ENCODE results near the gene PSENEN.

DNA sequence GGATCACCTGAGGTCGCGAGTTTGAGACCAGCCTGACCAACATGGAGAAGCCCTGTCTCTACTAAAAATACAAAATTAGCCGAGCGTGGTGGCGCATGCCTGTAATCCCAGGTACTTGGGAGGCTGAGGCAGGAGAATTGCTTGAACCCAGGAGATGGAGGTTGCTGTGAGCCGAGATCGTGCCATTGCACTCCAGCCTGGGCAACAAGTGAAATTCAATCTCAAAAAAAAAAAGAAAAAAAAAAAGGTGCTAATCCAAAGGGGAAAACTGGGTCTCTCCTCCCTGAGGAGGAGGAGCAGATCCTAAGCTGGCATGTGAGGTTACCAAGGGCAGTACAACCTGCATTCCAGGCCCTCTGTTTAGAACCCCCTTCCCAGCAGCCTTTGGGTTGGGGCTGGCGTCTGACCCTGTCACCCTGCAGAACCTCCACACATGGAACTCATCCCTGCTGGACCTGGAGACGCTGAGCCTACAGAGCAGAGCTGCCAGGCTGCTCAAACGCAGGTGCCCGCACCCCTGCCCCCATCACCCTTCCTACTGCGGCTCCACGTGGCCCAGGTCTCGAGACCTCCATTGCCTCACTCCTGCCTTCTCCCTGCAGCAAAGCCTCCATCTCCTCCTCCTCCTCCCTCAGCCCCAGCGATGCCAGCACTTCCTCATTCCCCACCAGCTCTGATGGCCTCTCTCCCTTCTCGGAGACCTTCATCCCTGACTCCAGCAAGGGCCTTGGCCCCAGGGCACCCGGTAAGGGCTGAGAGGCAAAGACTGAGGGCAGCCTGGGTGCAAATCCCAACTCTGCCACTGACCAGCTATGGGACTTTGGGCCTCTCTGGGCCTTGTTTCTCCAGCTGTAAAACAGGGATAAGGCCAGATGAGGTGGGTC is 19.2 kb downstream of the PSENEN start:
- TF ChIP-seq CTCF (IDR thresholded peaks at IDR 0.05) = no peak
- no peak for TF ChIP-seq POLR2A (IDR thresholded peaks at IDR 0.05)
